Measurements from ENCODE around the gene CDK5R1.

The CDK5R1 gene

GRCh38 chr17:32488604-32489180, 1.9 kb downstream of the CDK5R1 start:
- no peak overlapping the region for H3K27ac ChIP-seq

DNA sequence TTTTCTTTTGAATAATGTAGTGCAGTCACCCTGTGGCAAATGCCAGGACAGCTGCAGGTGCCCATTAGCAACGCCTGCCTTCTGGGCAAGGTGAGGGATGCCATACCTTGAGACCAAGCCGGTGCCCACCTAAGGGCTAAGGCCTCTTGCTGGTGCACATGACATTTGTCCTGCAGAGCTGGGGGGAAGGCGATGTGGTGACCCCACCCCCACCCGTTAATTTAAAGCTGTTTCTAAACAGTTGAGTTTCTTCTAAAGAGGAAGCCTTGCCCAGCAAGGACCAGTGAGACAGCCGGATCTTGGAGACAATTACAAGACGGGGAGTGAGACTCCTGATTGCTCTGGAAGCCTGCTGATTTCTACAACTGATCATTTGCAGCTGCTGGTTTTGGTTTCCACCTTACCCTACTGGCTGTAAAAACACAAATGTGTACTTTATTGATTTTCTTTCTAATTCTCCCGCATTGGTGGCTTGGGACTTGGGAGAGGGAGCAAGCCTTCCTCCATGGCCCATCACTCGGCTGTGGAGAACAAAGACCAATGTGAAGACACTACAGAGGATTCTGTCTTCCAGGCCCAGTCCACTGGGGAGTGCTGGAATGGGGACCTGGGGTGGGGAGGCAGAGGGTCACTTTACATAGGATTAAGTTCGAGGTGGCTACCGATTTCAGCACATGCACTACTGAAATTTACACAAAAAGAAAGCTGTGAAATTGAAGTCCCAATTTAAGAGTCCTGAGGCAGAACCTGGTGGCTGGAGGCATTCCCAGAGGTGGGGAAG, 2.7 kb downstream of the CDK5R1 start:
- no peak for TF ChIP-seq ZFX (IDR thresholded peaks at IDR 0.05)
- TF ChIP-seq, protein P1, sequence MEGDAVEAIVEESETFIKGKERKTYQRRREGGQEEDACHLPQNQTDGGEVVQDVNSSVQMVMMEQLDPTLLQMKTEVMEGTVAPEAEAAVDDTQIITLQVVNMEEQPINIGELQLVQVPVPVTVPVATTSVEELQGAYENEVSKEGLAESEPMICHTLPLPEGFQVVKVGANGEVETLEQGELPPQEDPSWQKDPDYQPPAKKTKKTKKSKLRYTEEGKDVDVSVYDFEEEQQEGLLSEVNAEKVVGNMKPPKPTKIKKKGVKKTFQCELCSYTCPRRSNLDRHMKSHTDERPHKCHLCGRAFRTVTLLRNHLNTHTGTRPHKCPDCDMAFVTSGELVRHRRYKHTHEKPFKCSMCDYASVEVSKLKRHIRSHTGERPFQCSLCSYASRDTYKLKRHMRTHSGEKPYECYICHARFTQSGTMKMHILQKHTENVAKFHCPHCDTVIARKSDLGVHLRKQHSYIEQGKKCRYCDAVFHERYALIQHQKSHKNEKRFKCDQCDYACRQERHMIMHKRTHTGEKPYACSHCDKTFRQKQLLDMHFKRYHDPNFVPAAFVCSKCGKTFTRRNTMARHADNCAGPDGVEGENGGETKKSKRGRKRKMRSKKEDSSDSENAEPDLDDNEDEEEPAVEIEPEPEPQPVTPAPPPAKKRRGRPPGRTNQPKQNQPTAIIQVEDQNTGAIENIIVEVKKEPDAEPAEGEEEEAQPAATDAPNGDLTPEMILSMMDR (conservative IDR thresholded peaks at IDR 0.05), result no peak
- no peak overlapping the region for H3K27ac ChIP-seq

More at GRCh38 chr17:32488604-32489180, 1.9 kb downstream of the CDK5R1 start:
- no peak for TF ChIP-seq ZFX (IDR thresholded peaks at IDR 0.05)
- TF ChIP-seq, protein P1 (conservative IDR thresholded peaks at IDR 0.05), result no peak

- no peak overlapping the region for H3K27ac ChIP-seq
- TF ChIP-seq ZFX (IDR thresholded peaks at IDR 0.05), result no peak
These were observed 3.3 kb downstream of the CDK5R1 start for GRCh38 chr17:32490101-32490482.

DNA sequence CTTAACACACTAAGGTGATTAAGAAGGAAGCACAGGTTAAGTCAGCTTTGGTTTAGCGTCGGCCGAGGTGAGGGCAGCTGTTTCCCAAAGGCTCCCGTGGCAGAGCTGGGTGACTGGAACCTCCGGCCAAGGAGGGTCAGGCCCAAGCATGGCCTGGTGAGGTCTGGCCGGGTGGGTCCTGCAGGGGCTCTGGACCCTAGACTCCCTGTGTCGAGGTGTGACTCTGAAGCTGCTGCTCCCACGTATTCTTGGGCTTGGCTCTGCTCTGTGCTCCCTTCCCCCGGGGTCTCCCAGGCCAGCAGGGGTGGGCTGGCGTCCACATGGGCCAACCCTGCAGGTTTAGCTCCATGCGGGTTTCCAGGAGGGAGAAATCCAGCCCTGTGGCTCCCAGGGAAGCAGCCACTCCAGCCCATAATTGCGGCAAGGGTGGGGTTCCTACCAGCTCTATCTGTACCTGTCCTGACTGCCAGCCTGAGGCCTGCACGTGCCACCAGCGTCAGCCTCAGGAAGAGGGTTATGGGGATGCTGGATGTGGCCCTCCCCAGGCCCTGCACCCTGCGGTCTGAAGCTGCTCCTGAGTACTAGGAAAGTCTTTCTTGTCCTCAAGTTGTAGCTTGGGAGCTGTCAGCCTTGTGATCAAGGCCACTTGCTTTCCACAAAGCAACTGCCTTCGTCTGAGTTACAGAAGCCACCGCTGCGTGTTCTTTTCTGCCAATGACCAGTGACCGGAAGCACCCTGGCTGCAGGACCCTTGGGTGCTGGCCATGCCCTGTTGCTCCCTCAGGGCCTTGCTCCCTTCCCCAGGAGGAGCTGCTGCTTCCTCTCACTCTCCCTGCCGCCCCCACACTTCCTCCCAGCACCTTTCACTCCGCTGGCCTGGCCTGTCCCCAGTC, 4.8 kb downstream of the CDK5R1 start:
- no peak overlapping the region for H3K27ac ChIP-seq
- TF ChIP-seq, protein P1 (conservative IDR thresholded peaks at IDR 0.05), result no peak
- TF ChIP-seq ZFX (IDR thresholded peaks at IDR 0.05), result no peak

GRCh38 chr17:32492264-32492589, 5.4 kb downstream of the CDK5R1 start:
- no peak overlapping the region for H3K27ac ChIP-seq
- TF ChIP-seq, protein P1 (conservative IDR thresholded peaks at IDR 0.05), result no peak
- no peak for TF ChIP-seq ZFX (IDR thresholded peaks at IDR 0.05)

DNA sequence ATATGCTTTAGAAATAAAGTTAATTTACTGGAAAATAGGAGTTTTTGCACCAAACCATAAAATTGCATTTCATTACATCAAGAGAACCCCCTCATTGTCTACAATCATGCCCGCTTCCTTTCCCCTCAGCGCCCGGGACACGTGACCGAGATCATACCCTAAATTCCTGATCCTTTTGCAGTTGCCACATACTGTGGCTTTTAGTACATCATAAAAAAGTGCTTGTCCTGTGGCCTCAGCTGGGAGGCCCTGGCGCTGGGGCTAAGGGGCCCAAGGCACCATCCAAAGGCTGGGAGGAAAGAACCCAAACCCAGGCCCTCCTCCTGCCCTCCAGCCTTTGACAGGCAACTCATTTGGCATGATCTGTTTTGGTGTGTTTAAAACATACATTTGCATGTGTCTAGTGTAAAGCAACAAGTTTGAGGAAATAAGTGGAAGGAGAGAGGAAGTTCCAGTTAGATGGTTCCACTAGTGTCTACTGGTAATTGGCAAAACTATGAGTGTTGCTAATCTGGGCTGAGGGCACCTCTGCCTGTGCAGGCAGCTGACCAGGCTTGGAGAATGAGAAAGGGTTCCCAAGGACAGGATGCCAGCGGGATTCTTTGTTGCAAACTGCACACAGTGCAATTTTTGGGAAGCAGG, 6.0 kb downstream of the CDK5R1 start:
- no peak overlapping the region for H3K27ac ChIP-seq
- no peak for TF ChIP-seq ZFX (IDR thresholded peaks at IDR 0.05)
- TF ChIP-seq, protein P1 (conservative IDR thresholded peaks at IDR 0.05), result no peak

GRCh38 chr17:32493571-32493970, 6.8 kb downstream of the CDK5R1 start:
- TF ChIP-seq ZFX (IDR thresholded peaks at IDR 0.05), result no peak
- TF ChIP-seq, protein P1 (conservative IDR thresholded peaks at IDR 0.05), result no peak

More at GRCh38 chr17:32493571-32493970, 6.8 kb downstream of the CDK5R1 start:
- no peak overlapping the region for H3K27ac ChIP-seq
